ENCODE results near the gene HTR2C.
"Not testable (repeated sequence)": the region's sequence is repeated elsewhere in the genome, so short reads cannot be mapped to it uniquely, and the experiment has no call there.

The HTR2C gene

GRCh38 chrX:114675365-114675764 is 91.5 kb downstream of the HTR2C start:
- Histone ChIP-seq H3K36me3 (no peaks in the 10 kb centered on the region), H3K9me3 (no peaks in the 10 kb centered on the region), H3K4me1 (ENCODE audit: control insufficient read depth in 1 of 2, insufficient read depth in 1 of 2, low read depth in 1 of 2, low read length in 1 of 2) (no peaks in the 10 kb centered on the region), H3K4me3 (ENCODE audit: low read depth in 1 of 2, low read length in 1 of 2) (no peak overlapping the region), H3K27ac (no peak overlapping the region), H3K27me3 (no peaks in the 10 kb centered on the region)
- no peak for TF ChIP-seq CTCF (IDR thresholded peaks at IDR 0.05)

- H3K4me3 ChIP-seq (ENCODE audit: low read depth in 1 of 2, low read length in 1 of 2); H3K27ac ChIP-seq; H3K9me3 ChIP-seq; H3K4me1 ChIP-seq (ENCODE audit: control insufficient read depth in 1 of 2, insufficient read depth in 1 of 2, low read depth in 1 of 2, low read length in 1 of 2); H3K36me3 ChIP-seq; H3K27me3 ChIP-seq: not testable (repeated sequence)
These were observed 116.6 kb downstream of the HTR2C start for GRCh38 chrX:114700533-114700932.

- Histone ChIP-seq H3K4me3 (ENCODE audit: low read depth in 1 of 2, low read length in 1 of 2) (no peak overlapping the region), H3K36me3 (no peaks in the 10 kb centered on the region), H3K27me3 (no peaks in the 10 kb centered on the region), H3K27ac (no peak overlapping the region), H3K4me1 (ENCODE audit: control insufficient read depth in 1 of 2, insufficient read depth in 1 of 2, low read depth in 1 of 2, low read length in 1 of 2) (no peaks in the 10 kb centered on the region), H3K9me3 (no peaks in the 10 kb centered on the region)
- no peak for TF ChIP-seq CTCF (IDR thresholded peaks at IDR 0.05)
These were observed 125.5 kb downstream of the HTR2C start for GRCh38 chrX:114709406-114709805.

GRCh38 chrX:114710571-114710970 is 126.7 kb downstream of the HTR2C start:
- no peaks in the 10 kb centered on the region for H3K9me3 ChIP-seq
- no peaks in the 10 kb centered on the region for H3K4me1 ChIP-seq (ENCODE audit: control insufficient read depth in 1 of 2, insufficient read depth in 1 of 2, low read depth in 1 of 2, low read length in 1 of 2)
- H3K36me3 ChIP-seq, result no peaks in the 10 kb centered on the region
- no peak overlapping the region for H3K4me3 ChIP-seq (ENCODE audit: low read depth in 1 of 2, low read length in 1 of 2)
- TF ChIP-seq CTCF (IDR thresholded peaks at IDR 0.05), result no peak
- no peak overlapping the region for H3K27ac ChIP-seq
- H3K27me3 ChIP-seq, result no peaks in the 10 kb centered on the region

- TF ChIP-seq CTCF (IDR thresholded peaks at IDR 0.05), result no peak
- no peak overlapping the region for H3K27ac ChIP-seq
- no peaks in the 10 kb centered on the region for H3K4me1 ChIP-seq (ENCODE audit: control insufficient read depth in 1 of 2, insufficient read depth in 1 of 2, low read depth in 1 of 2, low read length in 1 of 2)
- H3K9me3 ChIP-seq, result no peaks in the 10 kb centered on the region
- no peaks in the 10 kb centered on the region for H3K27me3 ChIP-seq
- H3K4me3 ChIP-seq (ENCODE audit: low read depth in 1 of 2, low read length in 1 of 2), result no peak overlapping the region
- no peaks in the 10 kb centered on the region for H3K36me3 ChIP-seq
These were observed 128.6 kb downstream of the HTR2C start for GRCh38 chrX:114712466-114712865.

- no peaks in the 10 kb centered on the region for H3K4me1 ChIP-seq (ENCODE audit: control insufficient read depth in 1 of 2, insufficient read depth in 1 of 2, low read depth in 1 of 2, low read length in 1 of 2)
- H3K27ac ChIP-seq, result no peak overlapping the region
- TF ChIP-seq CTCF (IDR thresholded peaks at IDR 0.05), result no peak
These were observed 131.2 kb downstream of the HTR2C start for GRCh38 chrX:114715096-114715495.

More at GRCh38 chrX:114715096-114715495, 131.2 kb downstream of the HTR2C start:
- H3K27me3 ChIP-seq, result no peaks in the 10 kb centered on the region
- no peak overlapping the region for H3K4me3 ChIP-seq (ENCODE audit: low read depth in 1 of 2, low read length in 1 of 2)
- H3K36me3 ChIP-seq, result no peaks in the 10 kb centered on the region
- H3K9me3 ChIP-seq, result no peaks in the 10 kb centered on the region

Data from neutrophil (primary cell).